ENCODE measurements around the gene PDZD4.

DNA sequence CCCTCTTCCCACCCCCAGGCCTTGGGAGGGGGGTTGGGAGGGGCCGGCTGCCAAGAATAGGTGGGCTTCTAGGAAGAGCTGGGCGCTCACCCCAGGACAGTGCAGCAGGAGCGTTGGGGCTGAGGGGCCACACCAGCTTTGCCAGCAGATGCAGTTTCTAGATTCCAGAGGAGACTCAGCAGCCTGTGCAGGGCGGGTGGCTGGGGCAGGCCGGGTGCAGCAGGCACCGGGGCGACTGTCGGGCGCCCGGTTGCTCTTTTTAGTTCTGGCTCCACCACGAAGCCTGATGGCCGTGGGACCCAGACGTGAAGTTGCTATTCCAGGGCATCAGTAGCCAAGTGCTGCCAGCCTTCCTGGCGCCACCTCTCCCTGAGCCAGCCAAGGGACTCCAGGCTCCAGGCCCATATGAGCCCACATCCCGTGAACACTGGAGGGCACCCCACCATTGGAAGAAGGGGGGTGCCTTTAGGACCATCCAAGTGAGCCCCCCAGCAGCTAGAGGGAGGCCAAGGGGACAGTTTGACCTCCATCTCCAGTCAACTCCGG lies 30.1 kb downstream of the PDZD4 start:
- TF ChIP-seq TARDBP (IDR thresholded peaks at IDR 0.05) (no peak), ZNF384 (IDR thresholded peaks at IDR 0.05) (no peak), FOXA1 (IDR thresholded peaks at IDR 0.05) (no peak), LEF1 (IDR thresholded peaks at IDR 0.05; ENCODE audit: borderline replicate concordance) (no peak)
